NCI-H2029 (cell line): ENCODE results near the gene MET.
"Not testable (repeated sequence)": the region's sequence is repeated elsewhere in the genome, so short reads cannot be mapped to it uniquely, and the experiment has no call there.

ENCODE experiments used
- DNase-seq: peaks from one replicate; lab custom pipeline; 2025; lab: John Stamatoyannopoulos, UW

MET gene

DNA sequence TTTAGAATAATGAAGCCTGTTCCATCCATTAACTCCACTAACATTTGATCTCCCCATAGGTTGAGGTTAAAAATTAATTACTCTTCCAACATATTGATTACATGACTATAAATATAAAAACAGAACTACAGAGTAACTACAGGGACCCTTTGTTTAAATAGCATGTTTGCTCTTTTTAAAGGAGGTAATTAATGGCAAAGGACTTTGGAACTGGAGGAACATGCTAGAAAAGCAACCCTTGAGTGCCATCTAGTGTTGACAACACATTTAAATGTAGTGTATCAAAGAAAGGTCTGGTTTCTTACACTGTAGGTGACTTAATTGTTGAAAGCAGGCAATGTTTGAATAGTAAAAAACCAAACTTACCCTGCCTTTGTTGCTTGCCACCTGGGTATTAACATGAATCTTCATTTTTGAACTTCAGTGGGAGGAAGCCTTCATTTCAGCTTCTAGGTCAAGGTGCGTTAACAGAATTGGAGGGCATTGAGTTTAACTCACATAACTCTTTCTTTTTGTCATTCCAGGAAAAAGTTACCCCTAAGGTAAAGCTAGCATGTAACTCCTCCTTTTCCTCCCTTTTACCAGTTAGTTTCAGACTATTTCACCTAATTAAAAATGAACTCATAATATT lies 137.8 kb downstream of the MET start:
- peak; percentile 76 for DNase-seq

DNA sequence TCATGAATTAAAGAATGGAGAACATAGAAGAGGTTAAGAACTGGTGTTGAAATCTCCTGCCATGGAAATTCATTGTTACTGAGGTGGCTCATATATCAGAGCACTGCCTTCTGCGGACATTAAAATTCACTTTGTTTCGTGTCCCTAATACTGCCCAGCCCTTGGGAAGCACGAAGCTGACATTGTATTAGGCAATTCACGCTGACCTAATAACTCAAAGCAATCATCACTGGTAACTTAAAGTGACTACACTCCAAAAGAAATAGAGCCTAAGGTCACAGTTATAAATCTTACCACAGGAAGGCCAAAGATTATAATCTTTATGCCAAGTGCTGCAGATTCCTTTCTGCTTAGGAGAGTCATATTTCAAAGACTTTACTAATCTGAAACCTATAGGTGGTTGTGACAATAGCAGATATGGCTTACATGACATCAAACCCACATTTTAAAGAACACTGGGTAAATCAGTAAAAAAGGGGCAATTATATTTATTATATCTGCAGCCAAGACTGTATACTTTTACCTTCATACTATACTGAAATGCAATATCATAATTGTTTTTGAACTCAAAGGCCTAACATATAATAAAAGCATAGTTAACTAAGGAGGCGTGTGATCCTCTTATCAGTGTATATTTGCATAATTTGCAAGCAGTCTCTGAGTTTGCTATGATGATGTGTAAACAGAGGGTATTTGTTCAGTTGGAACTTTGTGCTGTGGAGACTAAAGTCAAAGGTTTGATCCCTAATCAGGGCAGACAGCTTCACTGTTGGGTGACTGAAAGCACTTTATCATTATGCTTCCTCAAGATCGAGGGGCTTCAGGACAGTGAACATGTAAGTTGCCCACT lies 138.5 kb downstream of the MET start:
- DNase-seq, result no peak

DNA sequence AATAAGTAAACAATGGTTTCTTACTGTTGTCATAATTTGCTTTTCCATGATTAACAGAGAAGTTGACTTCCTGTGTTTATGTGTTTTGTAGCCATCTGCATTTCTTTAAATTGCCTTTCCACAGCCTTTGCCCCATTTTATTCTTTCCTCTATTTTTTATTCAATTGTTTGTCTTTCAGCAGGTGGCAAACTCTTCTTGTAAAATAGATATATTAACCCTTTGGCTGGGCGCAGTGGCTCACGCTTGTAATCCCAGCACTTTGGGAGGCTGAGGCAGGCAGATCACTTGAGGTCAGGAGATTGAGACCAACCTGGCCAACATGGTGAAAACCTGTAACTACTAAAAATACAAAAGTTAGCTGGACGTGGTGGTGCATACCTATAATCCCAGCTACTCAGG lies 139.8 kb downstream of the MET start:
- no peak for DNase-seq

DNA sequence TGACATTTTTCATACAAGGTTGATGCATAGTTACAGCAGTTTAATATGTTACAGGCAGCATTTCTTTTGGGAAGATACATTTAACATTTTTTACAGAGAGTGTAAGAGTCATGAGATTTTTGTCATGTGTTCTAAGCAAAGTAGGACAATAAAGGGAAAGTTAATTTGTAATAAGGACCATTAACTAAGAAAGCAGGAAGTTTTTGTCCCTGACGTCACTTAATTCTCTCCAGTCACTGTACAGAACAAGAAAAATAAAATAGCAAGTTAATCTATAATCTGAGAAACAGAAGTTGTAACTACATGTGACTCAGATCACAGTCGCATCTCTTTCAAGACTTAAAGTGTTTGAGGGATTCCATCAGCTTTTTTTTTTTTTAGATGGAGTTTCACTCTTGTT lies 140.9 kb downstream of the MET start:
- DNase-seq, result no peak

DNA sequence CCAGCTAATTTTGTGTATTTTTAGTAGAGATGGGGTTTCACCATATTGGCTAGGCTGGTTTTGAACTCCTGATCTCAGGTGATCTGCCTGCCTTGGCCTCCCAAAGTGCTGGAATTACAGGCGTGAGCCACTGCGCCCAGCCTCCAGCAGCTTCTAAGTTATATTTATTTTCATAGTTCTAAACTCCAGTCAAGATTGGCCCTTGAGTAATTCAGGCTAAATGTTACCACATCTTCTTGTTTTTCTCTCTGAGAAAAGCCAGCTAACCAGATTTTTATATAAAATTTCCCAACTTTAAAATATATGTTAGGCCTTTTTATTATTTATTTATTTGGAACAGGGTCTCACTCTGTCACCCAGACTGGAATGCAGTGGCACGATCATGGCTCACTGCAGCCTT lies 141.4 kb downstream of the MET start:
- not testable (repeated sequence) for DNase-seq

DNA sequence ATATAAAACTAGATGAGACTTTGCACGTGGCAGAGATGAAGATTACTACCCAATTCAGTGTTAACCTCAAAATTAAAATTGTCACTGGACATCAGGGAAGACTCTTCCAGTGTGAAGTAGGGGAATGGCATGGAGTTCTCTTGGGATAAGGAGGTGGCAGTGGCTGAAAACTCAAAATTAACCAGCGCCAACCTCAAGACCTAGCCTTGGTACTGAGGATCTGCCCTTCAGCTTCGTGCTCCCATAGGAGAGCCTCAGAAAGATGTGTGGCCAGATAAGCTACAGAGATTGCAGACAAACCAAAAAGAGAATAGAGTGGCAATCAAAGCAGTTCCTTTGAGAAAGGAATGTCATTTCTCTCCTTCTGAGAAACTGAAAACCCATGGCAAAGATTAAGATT lies 143.0 kb downstream of the MET start:
- no peak for DNase-seq

DNA sequence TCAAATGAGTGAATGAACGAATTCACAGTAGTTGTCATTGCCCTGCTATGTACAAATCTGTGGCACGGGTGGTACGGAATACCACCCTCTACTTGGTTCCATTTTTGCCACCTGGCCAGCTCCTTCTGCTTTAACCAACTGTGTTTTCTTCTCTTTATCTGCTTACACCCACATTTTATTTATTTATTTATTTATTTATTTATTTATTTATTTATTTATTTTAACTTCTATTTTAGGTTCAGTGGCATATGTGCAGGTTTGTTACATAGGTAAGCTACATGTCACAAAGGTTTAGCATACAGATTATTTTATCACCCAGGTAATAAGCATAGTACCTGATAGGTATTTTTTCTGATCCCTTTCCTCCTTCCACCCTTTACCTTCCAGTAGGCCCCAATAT lies 148.2 kb downstream of the MET start:
- no peak for DNase-seq

DNA sequence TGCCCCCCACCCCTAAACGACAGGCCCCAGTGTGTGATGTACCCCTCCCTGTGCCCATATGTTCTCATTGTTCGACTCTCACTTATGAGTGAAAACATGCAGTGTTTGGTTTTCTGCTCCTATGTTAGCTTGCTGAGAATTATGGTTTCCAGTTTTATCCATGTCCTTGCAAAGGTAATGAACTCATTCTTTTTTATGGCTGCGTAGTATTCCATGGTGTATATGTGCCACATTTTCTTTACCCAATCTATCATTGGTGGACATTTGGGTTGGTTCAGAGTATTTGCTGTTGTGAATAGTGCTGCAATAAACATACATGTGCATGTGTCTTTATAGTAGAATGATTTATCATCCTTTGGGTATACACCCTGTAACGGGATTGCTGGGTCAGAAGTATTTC lies 149.7 kb downstream of the MET start:
- not testable (repeated sequence) for DNase-seq

DNA sequence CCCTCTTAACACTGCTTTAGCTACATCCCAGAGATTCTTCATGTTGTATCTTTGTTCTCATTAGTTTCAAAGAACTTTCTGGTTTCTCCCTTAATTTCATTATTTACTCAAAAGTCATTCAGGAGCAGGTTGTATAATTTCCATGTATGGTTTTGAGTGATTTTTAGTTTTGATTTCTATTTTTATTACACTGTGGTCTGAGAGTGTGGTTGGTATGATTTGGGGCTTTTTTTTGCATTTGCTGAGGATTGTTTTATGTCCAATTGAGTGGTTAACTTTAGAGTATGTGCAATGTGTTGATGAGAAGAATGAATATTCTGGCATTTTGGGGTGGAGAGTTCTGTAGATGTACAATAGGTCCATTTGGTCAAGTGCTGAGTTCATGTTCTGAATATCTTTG lies 152.5 kb downstream of the MET start:
- DNase-seq, result no peak

DNA sequence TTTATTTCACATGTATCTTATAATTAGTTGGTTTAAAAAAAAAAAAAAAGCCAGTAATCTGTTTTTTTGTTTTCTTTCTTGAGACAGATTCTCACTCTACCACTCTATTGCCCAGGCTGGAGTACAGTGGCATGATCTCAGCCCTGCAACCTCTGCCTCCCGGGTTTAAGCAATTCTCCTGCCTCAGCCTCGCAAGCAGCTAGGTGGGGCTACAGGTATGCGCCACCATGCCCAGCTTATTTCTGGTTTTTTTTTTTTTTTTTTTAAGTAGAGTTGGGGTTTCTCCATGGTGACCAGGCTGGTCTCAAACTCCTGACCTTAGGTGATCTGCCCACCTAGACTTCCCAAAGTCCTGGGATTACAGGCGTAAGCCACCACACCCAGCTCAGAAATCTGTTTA lies 156.3 kb downstream of the MET start:
- DNase-seq, result no peak

DNA sequence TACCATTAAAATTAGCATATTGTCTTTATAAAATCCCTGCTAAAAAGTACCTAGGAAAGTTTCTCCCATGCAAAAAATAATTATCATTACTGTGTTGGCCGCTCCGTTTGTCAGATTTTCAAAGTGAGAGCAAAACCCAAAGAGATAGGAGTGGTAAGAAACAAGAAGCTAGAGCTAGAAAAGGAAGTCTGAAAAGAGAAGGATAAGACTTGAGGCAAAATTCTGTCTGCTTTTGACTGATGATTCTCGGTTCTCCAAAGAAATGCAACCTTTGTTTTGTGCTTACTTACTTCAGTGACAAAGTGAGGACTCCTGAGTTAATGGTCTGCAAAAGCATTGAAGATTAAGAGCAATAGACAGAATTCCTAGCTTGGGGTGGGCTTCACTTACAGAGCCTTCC lies 157.0 kb downstream of the MET start:
- DNase-seq, result no peak

DNA sequence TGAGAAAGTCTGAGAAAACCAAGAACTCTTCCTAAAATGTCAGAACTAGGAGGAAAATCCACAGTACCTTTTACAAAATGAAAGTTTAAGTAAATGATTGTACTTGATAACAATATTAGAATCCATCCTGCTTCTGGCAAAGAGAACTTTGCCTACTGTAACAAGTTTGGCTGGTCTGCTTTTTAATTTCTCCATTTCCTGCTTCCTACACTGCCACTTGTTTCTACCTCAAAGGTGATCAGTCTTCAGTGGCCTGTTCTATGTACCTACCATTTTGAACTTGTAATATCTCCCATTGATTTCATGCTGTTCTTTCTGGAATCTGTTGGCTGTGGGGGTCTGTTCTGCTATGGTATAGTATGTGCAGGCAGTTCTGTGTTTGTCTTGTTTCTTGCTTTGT lies 157.5 kb downstream of the MET start:
- no peak for DNase-seq

DNA sequence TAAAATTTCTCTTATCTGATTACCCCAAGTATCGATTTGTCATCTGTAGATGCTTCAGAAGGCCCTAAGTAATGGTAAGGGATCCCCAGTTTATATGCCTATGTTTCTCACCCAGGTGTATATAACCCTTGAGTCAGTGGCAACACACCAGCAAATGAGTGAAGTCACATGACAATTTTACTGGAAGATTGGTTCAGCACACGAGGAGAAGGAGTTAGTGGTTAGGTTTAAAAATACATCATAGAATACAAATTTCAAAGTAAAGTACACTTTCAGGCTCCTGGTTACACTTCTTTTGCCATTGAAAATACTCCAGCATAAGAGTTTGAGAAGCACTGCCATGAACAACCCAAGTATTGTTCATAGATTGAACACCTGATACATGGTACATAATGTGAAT lies 160.7 kb downstream of the MET start:
- DNase-seq, result no peak

DNA sequence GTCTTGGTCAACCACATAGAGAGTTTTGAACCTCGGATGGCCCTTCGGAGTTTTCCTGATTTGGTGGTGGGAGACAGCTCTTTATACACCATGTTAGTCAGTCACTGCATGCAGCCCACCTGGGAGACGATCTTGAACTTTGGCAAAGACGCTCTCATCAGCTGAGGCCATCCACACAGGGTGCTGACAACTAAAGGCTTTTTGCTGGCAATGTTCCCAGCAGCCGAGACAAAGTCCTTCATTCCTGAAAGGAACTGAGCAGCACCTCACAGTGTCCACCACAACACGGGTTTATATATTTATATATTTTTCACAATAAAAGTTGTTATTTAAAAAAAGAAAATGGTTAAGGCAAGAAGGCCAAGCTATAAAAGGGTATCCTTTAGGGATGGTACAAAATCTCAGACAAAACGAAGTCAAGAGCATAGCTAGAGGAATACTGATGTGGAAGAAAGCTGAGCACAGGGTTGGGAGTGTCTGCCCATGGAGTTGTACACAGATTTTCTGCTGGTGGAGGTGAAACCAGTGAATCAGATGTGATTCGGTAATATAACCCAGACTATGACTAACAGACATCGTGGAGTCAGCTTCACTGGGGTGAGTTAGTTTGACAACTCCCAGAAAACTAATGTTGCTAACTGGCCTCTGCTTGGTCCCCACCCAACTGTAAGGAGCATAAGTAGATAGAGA lies 163.0 kb downstream of the MET start:
- no peak for DNase-seq

DNA sequence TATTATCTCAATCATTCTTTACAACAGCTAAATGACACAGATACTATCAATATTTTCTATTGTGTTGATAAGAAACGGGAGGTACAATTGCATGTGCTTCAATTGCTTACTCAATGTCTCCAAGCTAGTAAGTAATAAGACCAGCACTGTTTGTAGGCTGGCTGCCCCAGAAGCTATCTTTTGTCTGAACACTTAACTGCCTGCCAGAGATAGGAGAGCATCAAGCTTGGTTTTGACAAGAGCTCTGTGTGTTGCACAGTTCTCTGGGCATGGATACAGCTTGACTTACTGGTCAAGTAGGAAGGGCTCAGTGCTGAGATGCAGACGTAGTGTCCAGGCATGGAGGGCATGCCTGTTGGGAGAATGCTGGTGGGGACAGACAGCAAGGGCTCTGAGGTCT lies 164.1 kb downstream of the MET start:
- DNase-seq, result no peak

DNA sequence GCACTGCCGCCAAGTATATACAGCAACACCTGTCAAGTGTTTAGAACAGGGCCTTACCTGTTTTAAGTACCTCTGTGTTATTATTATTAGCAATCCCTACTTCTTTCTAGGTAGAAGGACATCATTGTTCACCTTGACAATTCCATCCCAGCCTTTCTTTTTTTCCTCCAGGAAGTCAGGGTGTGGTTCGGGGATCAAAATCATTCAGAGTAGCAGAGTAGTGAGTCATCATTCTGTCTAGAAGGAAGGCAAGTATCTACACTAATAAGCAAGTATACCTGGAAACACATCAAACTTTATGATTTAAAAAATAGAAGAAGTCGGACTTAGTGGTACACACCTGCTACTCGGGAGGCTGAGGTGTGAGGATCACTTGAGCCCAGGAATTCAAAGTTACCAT lies 164.9 kb downstream of the MET start:
- no peak for DNase-seq

DNA sequence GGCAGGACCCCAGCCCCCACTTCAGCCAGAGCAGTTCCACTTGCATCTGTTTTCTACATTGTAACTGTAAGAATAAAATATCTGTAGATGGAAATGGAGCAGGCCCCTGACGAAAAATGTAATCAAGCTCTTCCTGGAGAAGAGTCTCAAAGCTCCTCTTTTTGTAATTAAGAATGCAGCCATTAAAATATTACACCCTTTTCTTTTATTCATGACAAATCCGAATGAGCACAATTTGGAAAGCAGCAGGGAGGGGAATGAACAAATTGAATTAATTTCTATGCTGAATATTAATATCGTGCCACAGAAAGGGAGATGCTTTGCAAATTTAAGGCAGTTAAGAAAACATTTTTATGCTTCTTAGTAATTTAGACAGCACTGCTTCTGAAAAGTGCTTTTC lies 165.6 kb downstream of the MET start:
- DNase-seq, result no peak

DNA sequence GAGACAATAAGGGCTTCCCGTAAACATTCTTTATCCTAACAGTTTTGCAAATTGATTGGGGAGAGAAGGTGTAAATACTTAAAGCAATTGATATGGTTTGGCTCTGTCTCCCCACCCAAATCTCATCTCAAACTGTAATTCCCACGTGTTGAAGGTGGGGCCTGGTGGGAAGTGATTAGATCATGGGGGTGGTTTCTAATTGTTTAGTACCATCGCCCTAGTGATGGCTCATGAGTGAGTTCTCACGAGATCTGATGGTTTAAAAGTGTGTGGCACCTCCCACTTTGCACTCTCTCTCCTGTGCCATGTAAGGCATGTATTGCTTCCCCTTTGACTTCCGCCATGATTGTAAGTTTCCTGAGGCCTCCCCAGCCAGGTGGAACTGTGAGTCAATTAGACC lies 168.3 kb downstream of the MET start:
- no peak for DNase-seq

DNA sequence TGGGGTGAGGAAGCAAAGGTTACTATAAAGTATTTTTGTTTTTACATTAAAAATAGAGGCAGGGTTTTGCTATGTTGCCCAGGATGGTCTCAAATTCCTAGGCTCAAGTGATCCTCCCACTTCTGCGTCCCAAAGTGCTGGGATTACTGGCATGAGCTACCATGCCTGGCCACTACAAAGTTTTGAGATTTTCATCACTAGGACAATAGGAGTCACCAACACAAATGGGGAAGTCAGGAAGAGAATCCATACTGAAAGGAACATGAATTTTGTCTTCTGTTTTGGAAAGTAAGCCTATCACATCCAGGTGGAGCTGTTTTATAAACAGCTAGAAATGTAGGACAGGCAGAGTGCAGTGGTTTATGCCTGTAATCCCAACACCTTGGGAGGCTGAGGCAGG lies 170.4 kb downstream of the MET start:
- no peak for DNase-seq

DNA sequence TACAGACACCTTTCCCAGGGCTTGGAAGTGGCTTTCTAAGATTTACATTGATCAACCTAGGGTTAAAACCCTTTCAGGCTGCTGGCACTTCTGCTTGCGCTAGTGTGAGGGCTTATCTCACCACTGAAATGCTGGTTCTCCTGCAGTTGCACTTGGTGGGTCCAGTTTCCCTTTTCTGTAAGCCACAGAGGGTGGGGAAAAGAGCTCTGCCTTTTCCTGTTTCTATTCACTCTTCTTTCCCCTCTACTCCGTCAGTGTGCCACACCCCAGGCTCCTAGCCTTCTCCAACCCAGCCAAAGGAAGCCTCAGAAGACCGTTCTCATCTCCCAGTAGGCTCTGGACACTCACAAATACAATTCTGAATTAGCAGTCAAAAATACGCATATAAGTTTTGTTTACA lies 171.4 kb downstream of the MET start:
- no peak for DNase-seq
